Osteocyte (in vitro differentiated cells): ENCODE measurements around the gene GADD45A. TPM values are rescaled to one million over a fixed set of nuclear protein-coding genes. Genes with fewer than 3 reads are reported as not detected.

ENCODE experiments used
- DNase-seq: peaks from one replicate; pipeline ENCODE4 v3.0.0; 2021; ENCODE audit warnings: mixed read lengths; ENCODE audit not compliant: unreplicated experiment; ENCODE audit errors: extremely low spot score
- H3K27ac Mint-ChIP-seq: one replicate; pipeline ENCODE4 v1.8.0; 2021; ENCODE audit warnings: mild to moderate bottlenecking, mixed read lengths; ENCODE audit not compliant: unreplicated experiment
- H3K27me3 Mint-ChIP-seq: one replicate; pipeline ENCODE4 v1.8.0; 2021; ENCODE audit warnings: mixed read lengths; ENCODE audit not compliant: unreplicated experiment
- H3K36me3 Mint-ChIP-seq: one replicate; pipeline ENCODE4 v1.8.0; 2021; ENCODE audit warnings: mixed read lengths; ENCODE audit not compliant: unreplicated experiment
- H3K4me1 Mint-ChIP-seq: one replicate; pipeline ENCODE4 v1.8.0; 2021; ENCODE audit warnings: mixed read lengths; ENCODE audit not compliant: unreplicated experiment
- H3K4me3 Mint-ChIP-seq: one replicate; pipeline ENCODE4 v1.8.0; 2021; ENCODE audit warnings: mild to moderate bottlenecking, moderate library complexity, mixed read lengths; ENCODE audit not compliant: unreplicated experiment
- H3K9me3 Mint-ChIP-seq: one replicate; pipeline ENCODE4 v1.8.0; 2021; ENCODE audit warnings: mixed read lengths; ENCODE audit not compliant: unreplicated experiment
- total RNA-seq: library from RNA; stranded (reverse); gene quantifications from 2 replicates; pipeline ENCODE4 v1.2.1, GENCODE V29; 2021
- TF ChIP-seq, protein P1 (sequence below): fragments of 200-600 bp; sonication (generic); IDR thresholded peaks from 2 replicates; pipeline ENCODE4 v1.5.0; 2021; ENCODE audit warnings: antibody characterized with exemption, mild to moderate bottlenecking, moderate library complexity

GADD45A gene
- total RNA-seq, 1 donor from 2014 or later, result 45.3 TPM

DNA sequence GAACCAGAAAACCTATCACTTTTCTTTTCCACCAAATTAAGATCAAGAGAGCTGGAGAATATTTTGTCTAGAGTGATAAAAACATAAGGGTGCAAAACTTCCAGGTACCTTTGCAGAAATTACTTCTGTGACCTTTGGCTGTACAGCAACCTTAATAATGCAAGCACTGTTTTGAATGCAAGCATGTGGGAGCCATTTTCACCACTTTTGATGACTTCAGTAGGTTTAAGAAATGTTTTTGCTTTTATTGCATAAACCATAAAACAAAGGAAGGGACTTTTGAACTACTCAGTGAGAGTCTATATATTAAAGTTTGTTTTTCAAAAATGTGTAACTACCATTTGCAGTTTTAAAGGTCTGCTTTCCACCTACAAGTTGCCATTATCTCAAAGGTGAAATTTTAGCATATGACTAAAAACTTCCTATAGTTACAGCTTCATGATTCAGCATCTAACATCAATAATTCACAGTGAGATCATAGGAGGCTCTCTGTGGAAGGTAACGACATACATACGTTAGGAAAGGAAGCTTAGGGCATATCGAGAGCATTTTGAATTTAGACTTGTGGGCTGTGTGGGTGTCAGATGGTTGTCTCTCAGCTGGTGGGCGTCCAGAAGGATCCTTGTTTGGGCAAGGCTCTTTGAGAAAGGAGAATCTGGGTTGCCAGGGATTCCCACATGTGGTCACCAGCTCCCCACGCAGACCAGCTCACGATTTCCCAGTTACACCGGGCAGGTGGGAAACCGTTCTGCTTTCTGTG is 1.1 kb upstream of the GADD45A start:
- Mint-ChIP-seq H3K27ac (peak overlapping the region; percentile 77), H3K27me3 (no peaks in the 10 kb centered on the region), H3K4me1 (peaks cover 48% of the 10 kb centered on the region), H3K36me3 (peaks cover 18% of the 10 kb centered on the region), H3K9me3 (no peaks in the 10 kb centered on the region), H3K4me3 (peak overlapping the region; percentile 93)
- DNase-seq, result no peak
- TF ChIP-seq, protein P1, sequence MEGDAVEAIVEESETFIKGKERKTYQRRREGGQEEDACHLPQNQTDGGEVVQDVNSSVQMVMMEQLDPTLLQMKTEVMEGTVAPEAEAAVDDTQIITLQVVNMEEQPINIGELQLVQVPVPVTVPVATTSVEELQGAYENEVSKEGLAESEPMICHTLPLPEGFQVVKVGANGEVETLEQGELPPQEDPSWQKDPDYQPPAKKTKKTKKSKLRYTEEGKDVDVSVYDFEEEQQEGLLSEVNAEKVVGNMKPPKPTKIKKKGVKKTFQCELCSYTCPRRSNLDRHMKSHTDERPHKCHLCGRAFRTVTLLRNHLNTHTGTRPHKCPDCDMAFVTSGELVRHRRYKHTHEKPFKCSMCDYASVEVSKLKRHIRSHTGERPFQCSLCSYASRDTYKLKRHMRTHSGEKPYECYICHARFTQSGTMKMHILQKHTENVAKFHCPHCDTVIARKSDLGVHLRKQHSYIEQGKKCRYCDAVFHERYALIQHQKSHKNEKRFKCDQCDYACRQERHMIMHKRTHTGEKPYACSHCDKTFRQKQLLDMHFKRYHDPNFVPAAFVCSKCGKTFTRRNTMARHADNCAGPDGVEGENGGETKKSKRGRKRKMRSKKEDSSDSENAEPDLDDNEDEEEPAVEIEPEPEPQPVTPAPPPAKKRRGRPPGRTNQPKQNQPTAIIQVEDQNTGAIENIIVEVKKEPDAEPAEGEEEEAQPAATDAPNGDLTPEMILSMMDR, result no peak

- Mint-ChIP-seq H3K4me1 (peaks cover 48% of the 10 kb centered on the region), H3K9me3 (no peaks in the 10 kb centered on the region), H3K27me3 (no peaks in the 10 kb centered on the region), H3K27ac (peak overlapping the region; percentile 77), H3K36me3 (peaks cover 23% of the 10 kb centered on the region), H3K4me3 (peak overlapping the region; percentile 93)
- TF ChIP-seq, protein P1, result no peak
- no peak for DNase-seq
Observed at GRCh38 chr1:67684526-67685066, 405 bp upstream of the GADD45A start.

DNA sequence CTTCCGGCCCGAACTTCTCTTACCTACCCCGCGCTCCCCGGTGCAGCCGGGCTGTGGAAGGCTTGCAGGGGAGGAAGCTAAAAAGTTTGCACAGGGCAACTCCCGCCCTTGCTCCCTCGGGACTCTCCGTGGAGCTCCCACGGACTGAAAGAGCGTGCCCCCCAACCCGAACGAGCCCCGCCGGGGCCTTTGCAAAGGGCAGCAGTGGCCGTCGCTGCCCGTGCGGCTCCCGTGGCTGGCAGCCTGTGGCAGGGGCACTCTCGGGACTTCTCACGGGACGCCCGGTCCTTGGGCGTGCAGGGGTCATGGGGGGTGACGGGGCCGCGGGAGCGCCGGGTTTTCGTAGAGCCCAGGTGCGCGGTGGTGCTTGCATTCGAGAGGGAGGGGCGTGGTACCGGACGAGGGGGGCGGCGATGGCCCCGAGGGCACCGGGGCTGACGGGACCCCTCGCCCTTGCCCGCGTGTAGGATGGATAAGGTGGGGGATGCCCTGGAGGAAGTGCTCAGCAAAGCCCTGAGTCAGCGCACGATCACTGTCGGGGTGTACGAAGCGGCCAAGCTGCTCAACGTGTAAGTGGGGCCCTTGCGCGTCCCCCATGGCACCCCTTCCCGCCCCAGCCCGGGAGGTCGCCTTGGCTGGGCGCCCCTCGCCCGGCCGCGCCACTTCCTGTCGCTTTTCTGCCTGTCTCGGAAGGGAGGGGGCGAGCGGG is 711 bp downstream of the GADD45A start:
- Mint-ChIP-seq H3K36me3 (peaks cover 23% of the 10 kb centered on the region), H3K4me3 (peak overlapping the region; percentile 93)

DNA sequence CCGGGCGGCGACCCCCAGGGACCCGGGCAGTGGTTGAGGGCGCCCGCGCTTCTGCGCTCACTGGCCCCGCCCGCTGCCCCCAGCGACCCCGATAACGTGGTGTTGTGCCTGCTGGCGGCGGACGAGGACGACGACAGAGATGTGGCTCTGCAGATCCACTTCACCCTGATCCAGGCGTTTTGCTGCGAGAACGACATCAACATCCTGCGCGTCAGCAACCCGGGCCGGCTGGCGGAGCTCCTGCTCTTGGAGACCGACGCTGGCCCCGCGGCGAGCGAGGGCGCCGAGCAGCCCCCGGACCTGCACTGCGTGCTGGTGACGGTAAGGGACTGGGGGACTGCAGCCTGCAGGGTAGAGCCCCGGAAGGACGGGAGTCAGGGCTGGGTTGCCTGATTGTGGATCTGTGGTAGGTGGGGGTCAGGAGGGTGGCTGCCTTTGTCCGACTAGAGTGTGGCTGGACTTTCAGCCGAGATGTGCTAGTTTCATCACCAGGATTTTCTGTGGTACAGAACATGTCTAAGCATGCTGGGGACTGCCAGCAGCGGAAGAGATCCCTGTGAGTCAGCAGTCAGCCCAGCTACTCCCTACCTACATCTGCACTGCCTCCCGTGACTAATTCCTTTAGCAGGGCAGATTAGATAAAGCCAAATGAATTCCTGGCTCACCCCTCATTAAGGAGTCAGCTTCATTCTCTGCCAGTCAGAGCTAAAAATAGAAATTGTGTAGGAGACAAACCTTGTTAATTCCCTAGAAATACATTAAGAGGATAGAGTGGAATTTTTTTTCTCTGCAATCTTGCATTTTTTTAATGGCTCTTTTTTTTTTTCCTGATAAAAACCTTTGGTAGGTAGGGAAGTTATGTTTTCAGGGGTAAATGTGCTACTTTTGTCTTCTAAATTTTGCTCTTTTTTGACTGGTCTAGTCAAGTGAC is 1.5 kb downstream of the GADD45A start:
- Mint-ChIP-seq H3K4me1 (peaks cover 45% of the 10 kb centered on the region), H3K27ac (peak overlapping the region; percentile 93), H3K27me3 (no peaks in the 10 kb centered on the region), H3K36me3 (peaks cover 23% of the 10 kb centered on the region), H3K9me3 (no peaks in the 10 kb centered on the region), H3K4me3 (peak overlapping the region; percentile 93)
- TF ChIP-seq, protein P1, result no peak
- DNase-seq, result peak; percentile 88

More for the DNA sequence above, 711 bp downstream of the GADD45A start:
- H3K4me1 Mint-ChIP-seq, result peaks cover 45% of the 10 kb centered on the region
- H3K27ac Mint-ChIP-seq, result peak overlapping the region; percentile 90
- peak; percentile 84 for DNase-seq
- TF ChIP-seq, protein P1, result no peak
- no peaks in the 10 kb centered on the region for H3K9me3 Mint-ChIP-seq
- H3K27me3 Mint-ChIP-seq, result no peaks in the 10 kb centered on the region
